Esophagus muscularis mucosa (tissue), 4 donors: Measurements from ENCODE around the gene IL9. TPM values are rescaled to one million over a fixed set of nuclear protein-coding genes. Genes with fewer than 3 reads are reported as not detected.

Experiments
- DNase-seq: peaks from one replicate; pipeline ENCODE4 v3.0.0-alpha.2; 2017; ENCODE audit errors: extremely low spot score
- H3K27ac ChIP-seq, 4 donors: fragments of 200-600 bp; sonication (generic); replicated peaks in 1 of 4; 1 replicate in 3 of 4; 2 replicates in 1 of 4; pipeline ENCODE4 v1.5.1; 2016 to 2019; ENCODE audit warnings: mild to moderate bottlenecking in 1 of 4
- H3K27me3 ChIP-seq, 4 donors: fragments of 200-600 bp; sonication (generic); one replicate each; pipeline versions ENCODE4 v1.5.1 to v1.6.0; 2016 to 2019
- H3K36me3 ChIP-seq, 4 donors: fragments of 200-600 bp; sonication (generic); one replicate each; pipeline ENCODE4 v1.5.1; 2016 to 2019
- H3K4me1 ChIP-seq, 4 donors: fragments of 200-600 bp; sonication (generic); one replicate each; pipeline ENCODE4 v1.5.1; 2016 to 2019
- H3K4me3 ChIP-seq, 4 donors: fragments of 200-600 bp; sonication (generic); 1 replicate in 2 of 4; 2 replicates in 2 of 4; pipeline ENCODE4 v1.5.1; 2016 to 2019; ENCODE audit warnings: mild to moderate bottlenecking in 4 of 4, moderate library complexity in 1 of 4
- H3K9me3 ChIP-seq, 4 donors: fragments of 200-600 bp; sonication (generic); 1 replicate in 3 of 4; 2 replicates in 1 of 4; pipeline ENCODE4 v1.5.1; 2016 to 2019
- CTCF ChIP-seq, 3 experiments: fragments of 200-600 bp in 2 of 3; fragments of 450-650 bp in 1 of 3; sonication (generic) in 2 of 3; IDR thresholded peaks; one replicate each; pipeline ENCODE4 v1.5.1; 2017 to 2019; ENCODE audit warnings: antibody characterized with exemption in 3 of 3, mild to moderate bottlenecking in 2 of 3, moderate library complexity in 1 of 3
- EP300 ChIP-seq: sonication (generic); formaldehyde crosslinking; IDR thresholded peaks from one replicate; pipeline ENCODE4 v1.6.1; 2017; ENCODE audit warnings: antibody characterized with exemption
- POLR2A ChIP-seq: fragments of 450-650 bp; IDR thresholded peaks from one replicate; pipeline ENCODE4 v1.6.1; 2017; ENCODE audit warnings: antibody characterized with exemption, moderate library complexity, mild to moderate bottlenecking, low read depth
- POLR2AphosphoS5 ChIP-seq, 2 donors: sonication (generic); formaldehyde crosslinking; IDR thresholded peaks; one replicate each; pipeline ENCODE4 v1.6.1; 2017; ENCODE audit warnings: antibody characterized with exemption in 2 of 2
- WGBS: methylation state at CpG from one replicate; pipeline ENCODE4 v1.1.5; 2018; 5-methylcytosine and 5-hydroxymethylcytosine counted together
- intact Hi-C: fragments of 100-400 bp; cut with DNase I; formaldehyde crosslinking; loops from one replicate; pipeline ENCODE4 v1.15.1; 2023
- total RNA-seq, 4 donors: library from RNA; depleted of rRNA; stranded (reverse); fragments of >200 nt; gene quantifications; one replicate each; pipeline versions ENCODE4 v1.1.0 to v1.2.1, GENCODE V29; 2016

The IL9 gene
- total RNA-seq, 4 donors from 2014 or later, result not detected

DNA sequence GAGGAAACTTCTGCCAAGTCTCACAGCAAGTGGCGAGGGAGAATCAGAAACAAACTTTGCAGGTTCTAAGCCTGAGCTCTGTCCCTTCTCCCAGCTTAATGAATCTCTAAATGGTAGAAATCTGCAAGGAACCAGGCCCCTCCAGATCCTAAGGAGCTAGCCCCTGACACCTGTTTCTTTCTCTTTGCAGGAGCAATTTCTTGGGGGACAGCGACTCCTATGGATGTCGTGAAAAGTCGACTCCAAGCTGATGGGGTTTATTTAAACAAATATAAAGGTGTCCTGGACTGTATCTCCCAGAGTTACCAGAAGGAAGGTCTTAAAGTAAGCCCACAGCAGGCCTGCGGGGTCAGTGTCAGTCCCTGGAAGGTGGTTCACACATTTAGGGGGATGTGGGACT, 21.8 kb downstream of the IL9 start:
- intact Hi-C loops, result no loop called here

DNA sequence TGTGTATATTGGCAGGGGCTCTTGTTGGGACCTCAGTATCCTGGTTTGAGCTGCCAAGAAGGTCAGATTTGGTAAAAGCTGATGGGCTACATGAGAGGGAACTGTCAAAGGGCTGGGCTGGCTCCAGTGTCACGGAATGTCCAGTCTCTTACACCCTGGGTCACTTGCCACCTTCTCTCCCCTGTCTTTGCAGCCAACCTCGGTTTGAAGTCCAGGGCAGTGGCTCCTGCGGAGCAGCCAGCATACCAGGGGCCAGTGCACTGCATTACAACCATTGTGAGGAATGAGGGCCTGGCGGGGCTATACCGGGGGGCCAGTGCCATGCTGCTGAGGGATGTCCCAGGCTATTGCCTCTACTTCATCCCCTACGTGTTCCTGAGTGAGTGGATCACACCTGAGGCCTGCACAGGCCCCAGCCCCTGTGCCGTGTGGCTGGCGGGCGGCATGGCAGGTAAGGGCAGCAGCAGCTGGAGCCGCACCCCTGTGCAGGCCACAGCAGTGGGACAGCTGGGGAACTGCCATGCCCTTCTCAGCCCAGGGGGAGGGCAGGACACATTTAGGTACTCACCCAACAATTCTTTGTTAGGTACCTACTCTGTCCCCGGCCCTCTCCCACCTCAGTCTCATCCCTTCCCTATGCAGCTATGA, 24.2 kb downstream of the IL9 start:
- Histone ChIP-seq H3K36me3 (no peaks in the 10 kb centered on the region), H3K4me1 (no peaks in the 10 kb centered on the region), H3K27me3 (no peaks in the 10 kb centered on the region), H3K27ac (no peak overlapping the region), H3K4me3 (no peak overlapping the region), H3K9me3 (no peaks in the 10 kb centered on the region)
- DNase-seq, result no peak
- intact Hi-C loops, result no loop called here
- TF ChIP-seq CTCF (IDR thresholded peaks at IDR 0.05) (no peak), EP300 (no peak), POLR2AphosphoS5 (IDR thresholded peaks at IDR 0.05) (no peak), POLR2A (no peak)
- WGBS, result 90% methylated on average over 4 of the region's 11 CpGs

More for the DNA sequence above, 21.8 kb downstream of the IL9 start:
- Histone ChIP-seq H3K4me3 (no peak overlapping the region), H3K4me1 (peaks cover 8 to 22% (median 18%) of the 10 kb centered on the region in 4 donors), H3K9me3 (no peaks in the 10 kb centered on the region), H3K36me3 (no peaks in the 10 kb centered on the region), H3K27ac (no peak overlapping the region), H3K27me3 (no peaks in the 10 kb centered on the region)
- 91% methylated on average over 5 of the region's 5 CpGs for WGBS
- no peak for DNase-seq
- TF ChIP-seq CTCF (IDR thresholded peaks at IDR 0.05) (no peak), POLR2A (no peak), EP300 (no peak), POLR2AphosphoS5 (IDR thresholded peaks at IDR 0.05) (no peak)

DNA sequence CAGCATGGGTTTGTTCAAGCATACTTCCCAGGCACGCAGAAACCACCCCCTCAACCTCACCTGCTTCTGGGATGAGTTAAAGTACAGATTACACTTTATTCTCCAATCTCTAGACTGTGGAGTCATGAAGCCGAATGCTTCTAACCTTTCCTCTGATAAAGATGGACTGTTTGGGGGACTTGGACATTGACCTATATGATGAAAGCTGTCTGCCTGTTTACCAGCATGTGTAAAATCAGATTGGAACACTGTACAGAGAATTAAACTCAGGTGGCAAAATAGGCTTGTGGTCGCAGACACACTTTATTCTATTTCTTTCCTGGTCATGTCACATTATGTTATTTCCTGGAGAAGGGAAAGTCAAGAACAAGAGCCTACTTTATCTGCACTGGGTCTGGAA, 25.7 kb downstream of the IL9 start:
- 69% methylated on average over 3 of the region's 3 CpGs for WGBS
- intact Hi-C loops, result no loop called here
- TF ChIP-seq POLR2AphosphoS5 (IDR thresholded peaks at IDR 0.05) (no peak), CTCF (IDR thresholded peaks at IDR 0.05) (no peak), POLR2A (no peak), EP300 (no peak)
- DNase-seq, result no peak
- Histone ChIP-seq H3K9me3 (no peaks in the 10 kb centered on the region), H3K27ac (no peak overlapping the region), H3K36me3 (no peaks in the 10 kb centered on the region), H3K4me3 (no peak overlapping the region), H3K27me3 (no peaks in the 10 kb centered on the region), H3K4me1 (peaks cover 0 to 7% (median 0%) of the 10 kb centered on the region in 4 donors)

GRCh38 chr5:135869276-135869675, 26.4 kb downstream of the IL9 start:
- Histone ChIP-seq H3K27ac (no peak overlapping the region), H3K36me3 (no peaks in the 10 kb centered on the region), H3K4me1 (peaks cover 0 to 7% (median 0%) of the 10 kb centered on the region in 4 donors), H3K27me3 (no peaks in the 10 kb centered on the region), H3K9me3 (peaks cover 0 to 5% (median 0%) of the 10 kb centered on the region in 4 donors), H3K4me3 (no peak overlapping the region)
- no peak for DNase-seq
- intact Hi-C loops, result no loop called here
- TF ChIP-seq CTCF (IDR thresholded peaks at IDR 0.05) (no peak), POLR2AphosphoS5 (IDR thresholded peaks at IDR 0.05) (no peak), POLR2A (no peak), EP300 (no peak)
- WGBS, result 73% methylated on average over 1 of the region's 2 CpGs

DNA sequence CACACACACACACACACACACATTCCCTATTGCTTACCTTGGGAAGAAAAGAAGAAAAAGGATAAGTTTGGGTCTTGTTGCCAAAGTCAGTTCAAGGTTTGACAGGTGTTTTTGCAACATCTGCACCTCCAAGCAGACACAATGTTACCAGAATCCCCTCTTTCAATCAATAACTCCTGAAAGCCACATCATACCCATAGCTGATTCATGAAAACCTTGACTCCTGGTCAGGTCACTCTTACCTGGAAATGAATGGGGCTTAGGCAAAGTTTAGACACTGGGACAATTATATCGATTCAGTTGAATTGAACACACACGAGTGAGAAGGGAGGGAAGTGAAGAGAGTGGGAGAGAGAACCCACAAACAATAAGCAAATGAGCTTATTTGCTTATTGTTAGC, 27.0 kb downstream of the IL9 start:
- no peaks in the 10 kb centered on the region for H3K27me3 ChIP-seq
- no peak overlapping the region for H3K27ac ChIP-seq
- H3K9me3 ChIP-seq, result peaks cover 0 to 6% (median 0%) of the 10 kb centered on the region in 4 donors
- H3K4me3 ChIP-seq, result no peak overlapping the region
- DNase-seq, result no peak
- no peaks in the 10 kb centered on the region for H3K36me3 ChIP-seq
- peaks cover 0 to 7% (median 0%) of the 10 kb centered on the region in 4 donors for H3K4me1 ChIP-seq
- TF ChIP-seq POLR2AphosphoS5 (IDR thresholded peaks at IDR 0.05) (no peak), CTCF (IDR thresholded peaks at IDR 0.05) (no peak), POLR2A (no peak), EP300 (no peak)
- 67% methylated on average over 2 of the region's 2 CpGs for WGBS
- intact Hi-C loops, result no loop called here
